NCI-H1436 (cell line): ENCODE data around the gene ARHGAP6.
"Not testable (repeated sequence)": the region's sequence is repeated elsewhere in the genome, so short reads cannot be mapped to it uniquely, and the experiment has no call there.

Experiments used
- DNase-seq: peaks from one replicate; lab custom pipeline; 2025; lab: John Stamatoyannopoulos, UW

ARHGAP6 gene

GRCh38 chrX:11399489-11400094, 266.1 kb downstream of the ARHGAP6 start:
- DNase-seq = no peak

DNA sequence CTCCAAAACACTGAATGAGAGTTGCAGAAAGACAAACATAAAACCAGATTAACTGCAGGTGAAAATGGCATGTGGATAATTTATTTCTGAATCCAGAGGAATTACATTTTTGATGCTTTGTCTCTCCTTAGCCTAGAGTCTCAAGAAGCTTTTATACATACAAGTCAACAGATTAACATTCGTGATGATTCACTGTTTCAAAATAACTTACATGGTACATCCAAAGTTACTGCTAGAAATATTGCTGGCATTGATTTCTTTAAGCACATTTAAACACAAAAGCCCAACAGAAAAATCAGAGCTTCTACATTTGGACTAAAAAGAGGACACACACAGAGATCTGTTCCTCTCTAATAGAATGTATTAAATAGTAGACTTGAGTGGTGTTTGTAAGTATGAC, 266.9 kb downstream of the ARHGAP6 start:
- DNase-seq = no peak

DNA sequence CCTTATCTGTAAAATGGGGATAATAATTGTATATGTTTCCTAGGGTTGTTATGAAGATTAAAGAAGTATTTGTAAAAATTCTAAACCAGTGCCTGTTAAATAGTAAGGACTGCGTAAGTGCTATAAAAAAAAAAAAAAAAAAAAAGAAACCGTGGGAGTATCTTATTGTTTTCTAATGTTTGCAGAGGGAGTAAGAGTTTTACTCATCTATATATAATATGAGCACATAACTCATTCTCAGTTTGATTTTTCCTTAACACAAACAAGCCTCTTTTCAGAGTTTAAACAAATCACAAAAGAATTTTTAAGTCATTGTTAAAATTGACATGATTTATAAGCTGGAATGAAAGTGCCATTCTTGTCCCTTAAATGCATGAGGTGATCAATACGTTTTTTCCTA, 267.6 kb downstream of the ARHGAP6 start:
- no peak for DNase-seq

DNA sequence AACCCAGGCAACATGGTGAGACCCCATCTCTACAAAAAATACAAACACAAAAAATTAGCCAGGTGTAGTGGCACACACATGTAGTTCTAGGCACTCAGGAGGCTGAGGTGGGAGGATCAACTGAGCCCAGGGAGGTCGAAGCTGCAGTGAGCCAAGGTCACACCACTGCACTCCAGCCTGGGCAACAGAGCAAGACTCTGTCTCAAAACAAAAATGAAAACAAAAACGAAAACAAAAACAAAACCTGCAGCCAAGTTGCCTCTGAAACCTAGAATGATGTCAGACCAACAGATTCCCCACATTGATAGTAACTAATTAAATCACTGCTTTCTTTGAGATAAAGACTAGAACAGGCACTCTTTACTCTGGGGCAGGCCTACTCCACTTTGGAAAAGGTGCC, 268.0 kb downstream of the ARHGAP6 start:
- DNase-seq = no peak

DNA sequence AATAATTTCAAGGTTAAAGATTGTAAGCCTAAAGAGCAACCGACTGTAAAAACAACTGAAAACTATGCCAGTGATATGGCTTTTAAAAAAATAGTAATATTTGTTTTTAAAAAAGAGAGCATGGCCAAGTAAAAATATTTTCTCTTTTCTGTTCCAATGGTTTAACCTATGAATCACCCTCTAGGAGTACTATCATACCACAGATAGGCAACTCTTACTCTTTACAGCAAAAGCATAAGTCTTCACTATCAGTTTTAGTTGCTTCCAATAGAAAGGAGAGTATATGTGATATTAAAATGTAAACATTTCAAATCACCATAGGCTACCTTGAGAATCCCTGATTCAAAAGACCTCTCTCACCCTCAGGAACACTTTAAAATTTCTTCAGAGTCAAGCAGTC, 269.9 kb downstream of the ARHGAP6 start:
- no peak for DNase-seq

- DNase-seq = no peak
Measured at GRCh38 chrX:11393949-11394654, 271.6 kb downstream of the ARHGAP6 start.

DNA sequence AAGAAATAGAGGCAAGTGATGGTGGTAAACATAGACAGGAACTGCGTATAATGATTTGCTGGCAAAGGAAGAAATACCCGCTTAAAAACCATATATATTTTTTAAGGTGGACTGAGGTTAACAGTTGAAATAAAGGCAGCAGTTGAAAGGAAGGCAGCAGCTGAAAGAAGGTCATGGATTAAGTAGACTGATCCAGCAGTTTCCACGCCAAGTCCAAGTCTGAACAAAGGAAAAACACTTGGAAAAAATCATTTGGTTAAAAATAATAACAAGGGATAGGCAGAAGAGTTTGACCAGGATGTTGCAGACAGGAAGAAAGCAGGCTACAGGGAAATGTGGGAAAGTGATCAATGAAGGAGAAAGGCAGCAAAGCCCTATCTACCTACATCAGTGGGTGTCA, 278.9 kb downstream of the ARHGAP6 start:
- DNase-seq = no peak

DNA sequence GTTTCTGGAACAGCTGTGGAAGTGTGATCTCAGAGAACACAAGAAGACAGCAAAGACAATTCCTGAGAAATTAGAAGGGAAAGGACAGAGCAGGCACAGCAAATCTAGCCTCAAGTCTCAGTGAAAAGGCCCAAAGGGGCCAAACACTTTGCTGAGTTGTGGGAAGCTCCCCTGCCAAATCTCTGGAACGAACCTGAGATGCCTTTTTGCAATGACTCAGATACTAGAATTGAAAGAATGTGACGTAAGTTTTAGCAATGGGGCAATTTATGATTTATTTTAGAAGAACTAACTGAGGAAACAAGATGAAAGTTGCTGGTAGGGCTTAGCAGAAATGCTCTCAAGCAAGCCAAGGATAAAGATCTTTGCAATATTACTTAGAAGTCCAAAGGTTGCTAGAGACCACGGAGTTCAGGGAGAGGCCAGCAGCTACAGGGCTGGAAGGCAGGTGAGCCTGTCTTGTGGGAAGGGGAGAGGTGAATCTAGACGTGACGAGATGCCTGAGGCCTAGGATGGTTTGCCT, 279.7 kb downstream of the ARHGAP6 start:
- DNase-seq = no peak

- no peak for DNase-seq
Measured at GRCh38 chrX:11382930-11383329, 282.8 kb downstream of the ARHGAP6 start.

DNA sequence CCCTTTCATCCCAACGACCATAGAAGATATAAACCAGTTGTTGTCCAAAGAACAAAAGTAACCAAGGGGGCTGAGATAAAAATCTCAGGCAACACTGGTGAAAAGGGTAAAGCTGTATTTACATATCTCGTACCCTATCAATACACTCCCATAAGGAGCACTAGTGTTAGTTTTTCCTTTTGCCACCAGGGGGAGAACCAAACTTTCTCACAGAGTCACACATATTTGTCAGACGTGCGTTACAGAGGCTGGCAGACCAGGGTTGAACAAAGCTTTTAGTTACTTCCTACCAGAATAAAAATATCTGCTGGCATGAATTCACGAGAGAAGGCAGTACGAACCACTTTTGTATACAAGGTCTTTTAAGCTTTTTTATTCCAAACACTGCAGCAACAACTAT, 284.3 kb downstream of the ARHGAP6 start:
- DNase-seq = peak; percentile 32

GRCh38 chrX:11380187-11380844, 285.4 kb downstream of the ARHGAP6 start:
- DNase-seq = no peak

DNA sequence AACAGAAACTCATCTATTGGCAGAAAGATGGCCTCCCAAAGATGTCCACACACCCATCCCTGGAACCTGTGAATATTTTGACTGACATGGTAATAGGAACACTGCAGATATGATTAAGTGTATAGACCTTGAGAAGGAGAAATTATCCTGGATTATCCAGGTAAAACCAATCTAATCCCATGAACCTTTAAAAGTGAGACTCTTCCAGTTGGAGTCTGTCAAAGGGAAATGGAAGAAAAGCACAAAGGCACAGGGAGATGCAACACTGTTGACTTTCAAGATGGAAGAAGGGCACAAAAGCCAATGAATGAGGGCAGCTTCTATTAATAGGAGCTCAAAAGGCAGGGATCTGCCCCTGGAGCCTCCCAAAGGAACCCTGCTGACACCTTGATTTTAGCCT, 289.6 kb downstream of the ARHGAP6 start:
- DNase-seq = no peak

DNA sequence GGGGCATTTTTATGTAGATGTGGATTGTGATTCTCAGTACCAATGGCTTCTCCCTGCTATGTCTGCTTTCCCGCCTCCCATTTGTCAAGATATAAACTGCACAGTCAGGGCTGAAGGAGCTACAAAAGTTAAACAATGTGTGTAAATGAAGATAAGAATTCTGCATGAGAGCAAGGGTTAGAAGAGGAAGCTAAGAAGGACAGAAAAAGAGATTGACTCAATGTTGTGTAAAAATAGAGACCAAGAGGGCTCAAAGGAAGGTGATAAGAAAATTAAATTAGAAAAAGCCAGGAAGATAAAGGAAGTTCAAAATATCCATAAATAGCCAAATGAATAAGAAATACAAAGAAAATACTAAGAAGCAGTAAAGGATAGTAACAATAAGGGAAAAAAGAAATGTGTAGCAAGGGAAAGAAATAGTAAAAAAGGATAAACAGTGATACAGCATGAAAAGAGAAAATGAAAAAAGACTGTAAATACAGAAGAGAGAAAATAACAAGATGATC, 290.1 kb downstream of the ARHGAP6 start:
- DNase-seq = no peak

DNA sequence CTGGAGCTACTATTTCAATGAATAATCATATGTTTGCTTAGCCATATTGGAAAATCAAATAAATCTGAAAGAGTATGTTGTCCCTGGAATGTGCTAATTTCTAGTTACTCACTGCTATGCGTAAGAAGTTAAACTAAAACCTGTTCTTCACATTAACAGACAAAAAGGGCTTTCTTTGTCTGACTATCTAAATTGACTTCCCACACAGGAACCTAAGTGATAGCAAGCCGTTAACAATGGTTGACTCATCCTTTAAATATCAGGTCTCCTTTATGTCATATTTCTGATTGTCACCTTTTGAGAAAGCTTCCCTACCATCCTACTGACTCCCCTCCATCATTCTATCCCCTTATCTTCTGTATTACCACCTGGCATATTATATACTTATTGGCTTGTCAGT, 291.1 kb downstream of the ARHGAP6 start:
- no peak for DNase-seq

GRCh38 chrX:11371106-11371505, 294.6 kb downstream of the ARHGAP6 start:
- DNase-seq = no peak

- no peak for DNase-seq
Measured at GRCh38 chrX:11367609-11368430, 297.9 kb downstream of the ARHGAP6 start.

- no peak for DNase-seq
Measured at GRCh38 chrX:11366998-11367595, 298.6 kb downstream of the ARHGAP6 start.

DNA sequence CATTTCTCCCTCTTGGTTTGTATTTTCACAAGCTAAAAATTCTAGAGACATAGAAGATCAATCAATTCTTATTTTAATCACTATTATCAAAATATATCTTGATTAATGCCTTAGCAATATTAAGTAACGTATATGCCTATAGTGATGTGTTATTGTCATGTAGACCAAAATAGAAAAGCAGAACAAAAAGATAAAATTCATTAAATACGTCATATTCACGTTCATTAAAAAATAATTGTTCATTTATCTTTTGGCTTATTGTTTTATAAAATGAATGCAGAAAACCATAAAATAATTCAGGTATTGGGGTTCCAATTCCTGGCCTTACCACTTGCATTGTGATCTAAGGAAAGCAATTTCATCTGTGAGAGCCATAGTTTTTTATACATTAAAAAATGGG, 300.3 kb downstream of the ARHGAP6 start:
- DNase-seq = no peak

DNA sequence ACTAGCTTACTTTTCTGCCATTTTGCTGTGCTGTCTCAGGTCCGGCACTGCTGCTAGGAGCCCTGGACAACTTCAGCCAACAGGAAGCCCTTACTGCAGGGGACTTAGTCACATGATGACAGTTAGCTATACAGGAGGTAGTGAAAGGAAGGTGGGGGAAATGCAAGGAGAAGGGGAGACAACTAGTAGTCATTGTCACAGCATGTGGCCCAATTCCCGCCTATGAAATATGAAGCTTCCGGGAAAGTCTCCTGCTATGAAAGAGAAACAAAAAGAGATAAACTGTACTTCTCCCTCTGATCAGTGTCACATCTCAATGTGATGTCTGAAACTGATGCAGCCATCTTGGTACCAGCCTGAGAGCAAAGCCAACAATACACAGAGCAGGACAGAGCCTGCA, 300.9 kb downstream of the ARHGAP6 start:
- no peak for DNase-seq

- DNase-seq = not testable (repeated sequence)
Measured at GRCh38 chrX:11363825-11364224, 301.9 kb downstream of the ARHGAP6 start.

DNA sequence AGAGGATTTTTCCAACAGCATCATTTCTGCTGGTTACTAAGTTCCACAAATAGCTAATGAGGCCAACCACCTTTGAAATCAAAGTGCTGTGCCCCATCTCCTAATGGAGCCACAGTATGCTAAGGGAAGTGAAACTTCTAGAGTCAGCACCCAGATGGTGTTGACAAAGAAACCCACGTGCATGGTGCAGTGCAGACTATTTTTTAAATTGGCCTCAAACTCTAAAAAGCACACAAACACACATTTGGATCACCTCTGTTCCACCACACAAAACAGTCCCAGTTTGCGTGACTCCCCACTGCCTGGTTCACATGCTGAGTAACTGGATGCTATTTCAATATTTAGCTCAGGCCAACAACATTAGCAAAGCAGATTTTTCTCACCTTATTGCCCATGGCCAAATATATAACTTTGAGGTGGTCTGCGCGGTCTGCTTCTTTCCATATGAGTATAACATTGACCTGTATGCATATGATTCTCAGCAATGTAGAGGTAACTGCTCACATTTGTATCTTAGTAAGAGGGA, 302.6 kb downstream of the ARHGAP6 start:
- no peak for DNase-seq
